OCI-LY3 (cell line): Measurements from ENCODE around the gene GHRHR.

ENCODE experiments used
- EZH2phosphoT487 ChIP-seq: fragments of 200-600 bp; shearing (Covaris generic); IDR thresholded peaks from 2 replicates; pipeline ENCODE4 v1.6.1; 2018; ENCODE audit warnings: antibody characterized with exemption, mixed run types, low read depth
- TF ChIP-seq, protein P1 (sequence below): fragments of 200-600, 300-600 bp; sonication (generic); IDR thresholded peaks from 2 replicates; pipeline ENCODE4 v1.5.1; 2014; ENCODE audit warnings: antibody characterized with exemption, low read length, low read depth

DNA sequence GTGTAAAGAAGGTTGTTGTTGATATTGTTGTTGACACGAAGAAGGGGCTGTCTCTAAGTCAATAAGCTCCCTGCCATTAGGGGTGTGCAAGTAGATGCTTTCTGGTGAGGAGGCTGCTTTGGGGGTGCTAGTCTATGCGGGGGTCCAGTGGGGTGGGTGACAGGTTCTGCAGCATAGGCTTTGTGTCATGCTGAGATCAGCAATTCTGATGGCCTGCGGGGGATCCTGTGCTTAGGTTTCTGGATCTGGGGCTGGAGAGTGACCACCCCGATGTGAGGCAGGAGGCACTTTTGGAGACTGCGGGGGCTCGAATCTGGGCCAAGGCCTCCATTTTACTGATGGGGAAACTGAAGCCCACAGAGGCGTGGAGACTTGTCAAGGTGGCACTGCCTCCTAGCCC lies 47.0 kb upstream of the GHRHR start:
- TF ChIP-seq, protein P1, sequence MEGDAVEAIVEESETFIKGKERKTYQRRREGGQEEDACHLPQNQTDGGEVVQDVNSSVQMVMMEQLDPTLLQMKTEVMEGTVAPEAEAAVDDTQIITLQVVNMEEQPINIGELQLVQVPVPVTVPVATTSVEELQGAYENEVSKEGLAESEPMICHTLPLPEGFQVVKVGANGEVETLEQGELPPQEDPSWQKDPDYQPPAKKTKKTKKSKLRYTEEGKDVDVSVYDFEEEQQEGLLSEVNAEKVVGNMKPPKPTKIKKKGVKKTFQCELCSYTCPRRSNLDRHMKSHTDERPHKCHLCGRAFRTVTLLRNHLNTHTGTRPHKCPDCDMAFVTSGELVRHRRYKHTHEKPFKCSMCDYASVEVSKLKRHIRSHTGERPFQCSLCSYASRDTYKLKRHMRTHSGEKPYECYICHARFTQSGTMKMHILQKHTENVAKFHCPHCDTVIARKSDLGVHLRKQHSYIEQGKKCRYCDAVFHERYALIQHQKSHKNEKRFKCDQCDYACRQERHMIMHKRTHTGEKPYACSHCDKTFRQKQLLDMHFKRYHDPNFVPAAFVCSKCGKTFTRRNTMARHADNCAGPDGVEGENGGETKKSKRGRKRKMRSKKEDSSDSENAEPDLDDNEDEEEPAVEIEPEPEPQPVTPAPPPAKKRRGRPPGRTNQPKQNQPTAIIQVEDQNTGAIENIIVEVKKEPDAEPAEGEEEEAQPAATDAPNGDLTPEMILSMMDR: no peak
- no peak for TF ChIP-seq EZH2phosphoT487
